GM12865 (cell line): ENCODE results near the gene GNPDA1.
A peak's percentile ranks its signal among the peaks of the same experiment; 100 is the strongest.

Experiments
- DNase-seq: peaks from one replicate; pipeline ENCODE4 v3.0.0; 2010; ENCODE audit warnings: low read depth
- H3K4me3 ChIP-seq: 2 replicates; pipeline ENCODE4 v1.5.1; 2011; ENCODE audit warnings: mild to moderate bottlenecking, low read depth, low read length, control low read depth
- TF ChIP-seq, protein P1 (sequence below): IDR thresholded peaks from 2 replicates; pipeline ENCODE4 v1.5.1; 2011; ENCODE audit warnings: low read length, control low read depth, low read depth, inconsistent platforms; ENCODE audit not compliant: insufficient read depth; ENCODE audit errors: missing control alignments

GNPDA1 gene

DNA sequence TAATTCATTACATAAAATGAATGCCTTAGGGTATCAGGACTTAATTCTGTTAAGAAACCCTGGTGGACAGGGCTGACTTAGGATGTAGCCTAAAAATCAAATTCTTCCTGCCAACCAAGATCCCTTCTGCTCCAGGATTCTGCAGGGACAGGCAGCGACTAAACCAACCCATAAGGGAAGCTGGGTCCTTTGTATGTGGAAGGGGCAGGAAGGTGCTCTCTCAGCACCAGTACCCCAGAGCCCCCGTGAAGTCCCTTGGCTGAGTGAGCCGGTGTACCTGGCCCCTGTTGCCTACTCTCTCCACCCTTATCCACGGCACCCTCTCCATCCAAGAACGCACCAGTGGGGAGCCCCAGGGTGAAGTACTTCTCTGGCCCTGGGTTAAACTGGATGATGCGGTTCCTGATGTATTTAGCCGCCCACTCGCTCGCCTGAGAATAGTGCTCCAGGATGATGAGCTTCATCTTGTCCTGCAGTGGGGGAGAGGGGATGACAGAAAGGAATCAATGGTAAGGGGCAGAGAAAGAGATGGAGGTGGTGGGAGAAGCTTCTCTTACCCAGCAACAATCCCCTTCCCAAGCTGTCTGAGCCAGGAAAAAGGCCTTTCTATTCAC, 1.1 kb downstream of the GNPDA1 start:
- DNase-seq, result no peak
- no peak overlapping the region for H3K4me3 ChIP-seq
- TF ChIP-seq, protein P1, sequence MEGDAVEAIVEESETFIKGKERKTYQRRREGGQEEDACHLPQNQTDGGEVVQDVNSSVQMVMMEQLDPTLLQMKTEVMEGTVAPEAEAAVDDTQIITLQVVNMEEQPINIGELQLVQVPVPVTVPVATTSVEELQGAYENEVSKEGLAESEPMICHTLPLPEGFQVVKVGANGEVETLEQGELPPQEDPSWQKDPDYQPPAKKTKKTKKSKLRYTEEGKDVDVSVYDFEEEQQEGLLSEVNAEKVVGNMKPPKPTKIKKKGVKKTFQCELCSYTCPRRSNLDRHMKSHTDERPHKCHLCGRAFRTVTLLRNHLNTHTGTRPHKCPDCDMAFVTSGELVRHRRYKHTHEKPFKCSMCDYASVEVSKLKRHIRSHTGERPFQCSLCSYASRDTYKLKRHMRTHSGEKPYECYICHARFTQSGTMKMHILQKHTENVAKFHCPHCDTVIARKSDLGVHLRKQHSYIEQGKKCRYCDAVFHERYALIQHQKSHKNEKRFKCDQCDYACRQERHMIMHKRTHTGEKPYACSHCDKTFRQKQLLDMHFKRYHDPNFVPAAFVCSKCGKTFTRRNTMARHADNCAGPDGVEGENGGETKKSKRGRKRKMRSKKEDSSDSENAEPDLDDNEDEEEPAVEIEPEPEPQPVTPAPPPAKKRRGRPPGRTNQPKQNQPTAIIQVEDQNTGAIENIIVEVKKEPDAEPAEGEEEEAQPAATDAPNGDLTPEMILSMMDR, result no peak

DNA sequence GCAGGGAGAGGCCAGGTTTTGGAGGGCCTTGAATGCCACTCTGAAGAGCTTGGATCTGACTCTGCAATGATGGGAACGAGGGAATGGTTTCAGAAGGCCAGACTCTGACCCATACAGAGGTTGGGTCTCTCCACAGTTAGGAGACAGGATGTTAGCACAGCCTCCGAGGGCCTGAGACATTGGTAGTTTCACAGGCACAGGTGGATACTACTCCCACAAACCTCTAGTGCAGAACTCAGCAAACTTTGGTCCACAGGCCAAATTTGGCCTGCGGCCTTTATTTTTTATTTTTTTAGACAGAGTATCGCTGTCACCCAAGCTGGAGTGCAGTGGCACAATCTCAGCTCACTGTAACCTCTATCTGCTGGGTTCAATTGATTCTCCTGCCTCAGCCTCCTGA, 2.9 kb downstream of the GNPDA1 start:
- no peak overlapping the region for H3K4me3 ChIP-seq
- no peak for DNase-seq
- TF ChIP-seq, protein P1, result no peak

DNA sequence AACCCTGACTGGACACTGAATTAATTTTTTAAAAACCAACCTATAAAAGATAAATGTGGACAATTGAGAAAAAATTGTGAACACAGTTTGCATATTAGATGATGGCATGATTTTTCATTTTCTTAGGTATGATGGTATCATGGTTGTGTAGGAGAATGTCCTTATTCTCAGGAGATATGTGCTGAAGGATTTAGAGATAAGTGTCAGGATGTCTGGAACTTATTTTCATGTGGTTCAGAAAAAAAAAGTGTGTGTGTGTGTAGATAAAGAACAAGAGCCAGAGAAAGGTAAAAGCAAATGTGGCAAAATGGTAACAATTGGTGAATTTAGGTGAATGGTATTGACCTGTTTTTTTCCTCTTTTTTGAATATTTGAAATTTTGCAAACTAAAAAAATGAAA, 4.0 kb downstream of the GNPDA1 start:
- DNase-seq, result no peak
- no peak overlapping the region for H3K4me3 ChIP-seq
- TF ChIP-seq, protein P1, result no peak

DNA sequence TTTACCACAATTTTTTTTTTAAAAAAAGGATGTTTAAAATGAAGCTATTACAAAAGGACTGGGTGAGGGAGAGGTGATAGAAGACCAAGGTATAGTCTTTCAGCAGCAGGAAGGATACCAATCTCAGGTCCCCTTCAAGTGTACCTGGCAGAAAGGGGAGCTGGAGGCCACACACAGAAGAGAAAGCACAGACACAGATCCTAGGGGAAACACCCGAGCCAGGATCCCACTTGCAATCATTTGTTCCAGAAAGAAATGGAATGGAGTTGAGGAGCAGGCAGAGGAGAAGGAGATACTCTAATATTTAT, 5.6 kb downstream of the GNPDA1 start:
- no peak for DNase-seq
- no peak overlapping the region for H3K4me3 ChIP-seq
- TF ChIP-seq, protein P1, result no peak

DNA sequence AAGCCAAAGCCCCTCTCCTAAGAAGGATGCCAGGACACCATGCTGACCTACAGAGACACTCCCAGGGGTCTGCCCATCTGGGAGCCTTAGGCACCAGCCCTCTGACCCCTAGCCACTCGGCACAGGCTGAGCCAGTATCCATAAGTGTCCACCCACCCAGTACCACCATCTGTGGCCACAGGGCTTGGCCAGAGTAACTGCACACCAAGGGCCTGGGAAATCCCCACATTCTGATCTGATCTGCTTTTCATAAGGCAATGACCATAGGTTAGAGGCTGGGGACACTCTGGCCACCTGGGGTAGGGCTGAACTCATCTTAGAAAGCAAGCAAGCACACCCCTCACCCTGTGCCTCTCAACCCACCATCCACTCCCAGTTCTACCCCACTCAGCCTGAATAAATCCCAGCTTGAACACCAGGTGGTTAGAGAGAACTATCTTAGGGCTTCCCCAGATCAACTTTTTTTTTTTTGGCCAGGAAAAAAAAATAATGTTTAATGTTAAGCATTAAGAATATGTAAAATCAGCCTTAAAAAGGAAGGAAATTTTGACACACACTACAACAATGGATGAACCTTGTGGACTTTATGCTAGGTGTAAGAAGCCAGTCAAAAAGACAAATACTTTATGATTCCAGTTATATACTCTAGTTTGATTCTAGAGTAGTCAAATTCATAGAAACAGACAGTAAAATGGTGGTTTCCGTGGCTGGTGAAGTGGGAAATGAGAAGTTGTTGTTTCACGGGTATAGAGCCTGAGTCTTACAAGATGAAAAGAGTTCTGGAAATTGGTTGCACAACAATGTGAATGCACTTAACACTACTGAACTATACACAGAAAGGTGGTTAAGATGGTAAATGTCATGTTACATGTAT, 6.2 kb downstream of the GNPDA1 start:
- no peak overlapping the region for H3K4me3 ChIP-seq
- TF ChIP-seq, protein P1, result no peak
- DNase-seq, result peak; percentile 46

DNA sequence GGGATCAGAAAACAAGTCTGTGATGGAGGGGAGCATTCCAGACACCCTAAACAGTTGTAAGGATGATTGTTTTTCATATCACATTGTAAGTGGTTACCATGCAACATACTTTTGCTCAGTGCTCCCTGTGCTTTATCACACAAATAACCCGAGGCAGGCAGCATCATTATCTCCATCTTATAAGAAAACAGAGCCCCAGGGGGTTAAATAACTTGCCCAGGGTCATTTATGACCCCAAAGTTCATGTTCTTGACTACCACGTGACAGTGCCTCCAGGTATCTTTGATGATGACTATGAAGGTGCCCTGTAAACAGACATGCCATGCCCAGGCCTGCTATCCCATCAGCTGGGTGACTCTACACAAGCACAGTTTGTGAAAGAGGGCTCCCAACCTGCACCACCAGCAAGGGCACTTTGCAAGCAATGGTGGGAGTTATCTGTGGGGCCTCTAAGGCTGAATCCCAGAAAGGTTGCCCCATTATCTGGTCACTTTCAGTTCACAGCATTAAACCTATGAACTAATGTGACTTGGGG, 9.5 kb downstream of the GNPDA1 start:
- H3K4me3 ChIP-seq, result no peak overlapping the region
- DNase-seq, result no peak
- TF ChIP-seq, protein P1, result no peak
